Bladder microvascular endothelial cell (primary cell): ENCODE measurements around the gene PRR20E. TPM values are rescaled to one million over a fixed set of nuclear protein-coding genes. Genes with fewer than 3 reads are reported as not detected.

Experiments
- total RNA-seq: library from RNA; depleted of rRNA; stranded (reverse); fragments of >200 nt; gene quantifications from 2 replicates; pipeline ENCODE4 v1.2.3, GENCODE V29; 2014

Gene PRR20E
- not detected in 2 replicates for total RNA-seq

DNA sequence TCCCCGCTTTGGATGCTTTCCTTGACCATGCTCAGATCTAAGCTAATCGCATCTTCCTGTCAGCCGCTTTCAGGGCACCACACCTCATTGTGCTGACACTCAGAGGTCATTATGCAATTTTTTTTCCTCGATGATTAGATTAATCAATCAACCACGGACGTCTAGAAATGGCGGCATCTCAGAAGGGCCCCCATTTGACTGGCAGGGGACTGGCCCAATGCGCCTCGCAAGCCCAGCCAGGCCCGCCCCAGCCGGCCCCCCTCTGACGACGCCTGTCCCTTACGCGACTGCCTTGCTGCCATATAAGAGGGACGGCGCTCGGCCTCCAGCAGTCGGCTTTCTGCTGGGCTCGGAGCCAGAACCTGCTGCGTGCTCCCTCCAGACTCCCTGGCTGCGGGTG is at the start of gene PRR20E:
TSS of gene PRR20E (plus strand) at position 301 of the 400 bp plus-strand sequence. CDS start 387 bp downstream, outside the sequence.

GRCh38 chr13:57140235-57140968 is 26.6 kb upstream of the PRR20E start, which contains the start of gene PRR20A:
Gene PRR20A, plus strand, starts transcription at chr13:57140918. Its CDS starts 387 bp downstream, at chr13:57141305.

GRCh38 chr13:57147188-57147587 is 19.8 kb upstream of the PRR20E start, which contains the start of gene PRR20B:
Gene PRR20B, plus strand, starts transcription at chr13:57147488. Its CDS starts 387 bp downstream, at chr13:57147875.

GRCh38 chr13:57153761-57154160 is 13.2 kb upstream of the PRR20E start, which contains the start of gene PRR20C:
Gene PRR20C, plus strand, starts transcription at chr13:57154061. Its CDS starts 387 bp downstream, at chr13:57154448.

GRCh38 chr13:57160332-57160731 is 6.7 kb upstream of the PRR20E start, which contains the start of gene PRR20D:
Gene PRR20D, plus strand, starts transcription at chr13:57160632. Its CDS starts 387 bp downstream, at chr13:57161019.

Other genes starting within 250 kb of the PRR20E start
- gene PRR20A, start 26.3 kb upstream of the PRR20E start, total RNA-seq = not detected in 2 replicates
- gene PRR20B, start 19.7 kb upstream of the PRR20E start, total RNA-seq = not detected in 2 replicates
- not detected in 2 replicates for gene PRR20C, start 13.1 kb upstream of the PRR20E start, total RNA-seq
- gene PRR20D, start 6.6 kb upstream of the PRR20E start, total RNA-seq = not detected in 2 replicates